ENCODE measurements around the gene EXOC3L4.

The EXOC3L4 gene

GRCh38 chr14:103133210-103134140, 39.0 kb downstream of the EXOC3L4 start:
- DNase-seq (ENCODE audit: low spot score), result no peak

- DNase-seq (ENCODE audit: low spot score), result no peak
Observed at GRCh38 chr14:103134405-103134804, 39.9 kb downstream of the EXOC3L4 start.

GRCh38 chr14:103134919-103135318, 40.4 kb downstream of the EXOC3L4 start:
- no peak for DNase-seq (ENCODE audit: low spot score)

GRCh38 chr14:103135333-103136260, 41.1 kb downstream of the EXOC3L4 start:
- no peak for DNase-seq (ENCODE audit: low spot score)

GRCh38 chr14:103136388-103137271, 42.1 kb downstream of the EXOC3L4 start:
- DNase-seq (ENCODE audit: low spot score), result peak; percentile 81

- DNase-seq (ENCODE audit: low spot score), result no peak
Observed at GRCh38 chr14:103137689-103138300, 43.3 kb downstream of the EXOC3L4 start.

- no peak for DNase-seq (ENCODE audit: low spot score)
Observed at GRCh38 chr14:103138301-103139131, 44.0 kb downstream of the EXOC3L4 start.

GRCh38 chr14:103139132-103140025, 44.9 kb downstream of the EXOC3L4 start:
- no peak for DNase-seq (ENCODE audit: low spot score)

- no peak for DNase-seq (ENCODE audit: low spot score)
Observed at GRCh38 chr14:103140316-103141109, 46.0 kb downstream of the EXOC3L4 start.

- DNase-seq (ENCODE audit: low spot score), result peak; percentile 9
Observed at GRCh38 chr14:103141117-103141796, 46.7 kb downstream of the EXOC3L4 start.

- DNase-seq (ENCODE audit: low spot score), result no peak
Observed at GRCh38 chr14:103142026-103142425, 47.5 kb downstream of the EXOC3L4 start.

- DNase-seq (ENCODE audit: low spot score), result no peak
Observed at GRCh38 chr14:103142721-103143302, 48.3 kb downstream of the EXOC3L4 start.

GRCh38 chr14:103143506-103143905, 49.0 kb downstream of the EXOC3L4 start:
- no peak for DNase-seq (ENCODE audit: low spot score)

- peak; percentile 44 for DNase-seq (ENCODE audit: low spot score)
Observed at GRCh38 chr14:103144085-103144484, 49.6 kb downstream of the EXOC3L4 start.

- DNase-seq (ENCODE audit: low spot score), result no peak
Observed at GRCh38 chr14:103146141-103146709, 51.7 kb downstream of the EXOC3L4 start.

GRCh38 chr14:103149351-103150237, 55.1 kb downstream of the EXOC3L4 start:
- DNase-seq (ENCODE audit: low spot score), result no peak

Data from RKO (cell line).